Stimulated activated naive CD8-positive, alpha-beta T cell treated with anti-CD3 and anti-CD28 coated beads, Interleukin-15, Interleukin-2, amounts not matched to agents 100 U/mL and 50 U/mL, for 24 hours (primary cell): Measurements from ENCODE around the gene IL19.
"Not testable (repeated sequence)": the region's sequence is repeated elsewhere in the genome, so short reads cannot be mapped to it uniquely, and the experiment has no call there.

ENCODE experiments used
- ATAC-seq: fragments of 150-1000 bp; cut with Tn5 transposase; one replicate; pipeline ENCODE4 v1.10.0; 2021
- DNase-seq: peaks from one replicate; pipeline ENCODE4 v3.0.0; 2021

IL19 gene

DNA sequence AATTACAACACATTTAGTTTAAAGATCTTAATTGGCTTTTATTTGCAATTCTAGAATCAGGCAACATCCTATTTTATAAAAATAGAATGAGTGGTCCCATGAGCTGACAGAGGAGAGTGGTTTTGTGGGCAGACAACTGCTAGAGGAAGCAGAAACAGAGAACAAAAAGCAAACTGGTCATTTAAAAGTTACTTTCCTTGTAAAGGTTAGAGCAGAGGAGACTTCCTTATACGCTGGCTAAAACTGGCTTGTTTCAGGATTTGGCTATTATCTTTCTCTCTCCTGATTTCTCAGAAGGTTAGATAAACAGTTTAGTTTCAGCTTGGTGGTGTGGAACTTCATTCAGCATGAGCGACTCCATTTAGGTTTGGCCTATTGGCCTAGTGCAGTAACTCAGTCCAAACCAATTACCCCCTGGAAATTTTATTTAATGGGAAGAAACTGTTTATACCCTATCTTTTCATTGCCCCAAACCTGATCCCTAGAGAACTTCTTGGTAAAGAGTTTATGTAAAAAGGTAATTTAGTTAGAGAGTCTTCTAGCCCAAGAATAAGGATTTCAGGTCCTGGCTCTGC is 62.6 kb downstream of the IL19 start:
- DNase-seq (no peak), ATAC-seq (no peak)

GRCh38 chr1:206833801-206834200 is 63.2 kb downstream of the IL19 start:
- no peak for DNase-seq
- no peak for ATAC-seq

DNA sequence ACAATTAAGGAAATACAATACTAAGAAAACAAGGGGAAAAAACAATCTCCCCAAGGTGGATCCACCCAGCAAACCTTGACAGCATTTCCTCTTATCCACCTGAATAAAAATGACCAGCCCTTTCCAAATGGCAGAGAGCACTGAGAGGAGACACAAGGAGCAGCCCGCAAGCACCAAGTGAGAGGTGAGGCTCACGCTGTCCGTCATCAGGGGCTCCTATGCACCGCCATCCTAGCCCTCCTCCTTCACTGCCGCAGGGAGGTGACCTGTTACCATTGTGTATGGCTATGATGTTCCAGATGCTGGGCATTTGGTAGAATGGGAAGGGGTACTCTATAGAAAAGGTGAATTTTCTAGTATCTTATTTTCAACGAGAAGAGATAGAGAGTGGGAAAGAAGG is 63.6 kb downstream of the IL19 start:
- DNase-seq (no peak), ATAC-seq (no peak)

DNA sequence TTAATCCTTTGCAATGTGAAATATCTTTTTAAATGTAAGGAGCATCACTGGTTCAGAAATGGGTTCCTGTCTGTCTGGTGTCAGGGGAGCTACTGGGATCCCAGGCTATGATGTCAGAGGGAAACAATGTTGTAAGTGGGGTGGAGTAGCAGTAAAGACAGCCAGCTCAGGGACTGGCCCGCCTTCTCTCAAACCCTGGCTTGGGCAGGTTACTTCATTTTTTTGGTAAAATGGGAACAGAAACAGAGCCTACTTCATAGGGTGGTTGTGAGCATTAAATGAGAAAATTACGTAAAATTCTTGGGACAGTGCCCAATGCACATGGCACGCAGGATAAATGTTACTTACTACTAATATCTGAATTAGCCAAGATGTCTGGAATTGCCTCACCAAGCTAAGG is 64.1 kb downstream of the IL19 start:
- no peak for DNase-seq
- ATAC-seq: no peak

DNA sequence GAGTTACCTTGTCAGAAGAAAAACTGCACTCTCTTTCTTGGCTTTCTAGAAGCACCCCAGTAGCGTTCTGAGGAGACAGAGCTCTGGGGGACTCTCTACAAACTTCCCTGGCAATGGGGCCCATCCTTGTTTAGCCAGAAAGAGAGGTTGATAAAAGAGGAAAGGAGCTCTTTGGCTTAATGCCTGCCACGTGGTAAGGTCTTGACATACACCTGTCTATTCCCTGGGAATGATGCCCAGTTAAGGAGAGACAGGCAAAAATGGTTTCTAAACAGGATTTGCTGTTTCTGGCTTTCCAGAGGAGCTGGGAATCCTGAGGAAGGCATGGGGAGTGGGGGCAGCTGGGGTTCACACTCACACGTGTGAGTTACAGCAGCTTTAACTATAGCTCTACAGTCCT is 64.6 kb downstream of the IL19 start:
- DNase-seq (no peak), ATAC-seq (no peak)

GRCh38 chr1:206836111-206836510 is 65.5 kb downstream of the IL19 start:
- ATAC-seq (no peak), DNase-seq (no peak)

DNA sequence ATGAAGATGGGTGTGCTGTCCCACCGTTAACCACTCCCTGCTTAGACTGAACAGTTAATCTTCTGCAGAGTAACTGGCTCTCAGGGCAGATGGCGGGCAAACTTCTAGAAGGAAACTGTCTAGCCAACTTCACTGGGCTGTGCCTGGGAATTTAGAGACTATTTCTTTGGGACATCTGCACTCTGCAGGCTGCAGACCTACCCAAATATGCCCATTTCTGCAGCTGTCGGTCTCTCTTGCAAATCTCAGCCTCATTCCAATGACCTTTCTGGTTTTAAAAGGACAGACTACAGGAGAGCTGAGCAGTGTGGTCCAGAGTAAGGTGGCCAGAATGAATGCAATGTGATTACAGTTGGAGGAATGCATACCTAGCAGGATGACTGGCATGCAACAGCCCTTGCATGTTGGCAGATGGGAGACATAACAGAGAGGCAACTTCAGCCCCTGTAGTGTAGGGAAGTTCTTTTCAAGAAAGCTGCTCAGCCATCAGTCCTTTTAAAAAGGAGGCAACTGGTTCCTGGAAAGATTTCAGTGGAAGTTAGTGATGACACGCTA is 68.5 kb downstream of the IL19 start:
- no peak for ATAC-seq
- no peak for DNase-seq

DNA sequence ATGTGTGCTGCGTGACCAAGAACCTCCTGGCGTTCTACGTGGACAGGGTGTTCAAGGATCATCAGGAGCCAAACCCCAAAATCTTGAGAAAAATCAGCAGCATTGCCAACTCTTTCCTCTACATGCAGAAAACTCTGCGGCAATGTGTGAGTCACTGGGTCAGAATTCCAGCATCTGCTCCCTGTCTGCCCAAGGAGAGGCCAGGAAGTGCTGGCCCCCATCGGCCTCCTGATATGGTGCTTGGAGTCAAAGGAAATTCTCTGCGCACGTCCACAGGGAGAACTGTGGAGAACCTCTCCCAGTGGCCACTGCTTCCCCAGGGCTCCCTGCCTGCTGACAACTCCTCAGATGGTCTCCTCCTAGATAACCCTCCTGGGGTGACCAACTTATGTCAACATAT is 69.3 kb downstream of the IL19 start:
- DNase-seq (no peak), ATAC-seq (no peak)

DNA sequence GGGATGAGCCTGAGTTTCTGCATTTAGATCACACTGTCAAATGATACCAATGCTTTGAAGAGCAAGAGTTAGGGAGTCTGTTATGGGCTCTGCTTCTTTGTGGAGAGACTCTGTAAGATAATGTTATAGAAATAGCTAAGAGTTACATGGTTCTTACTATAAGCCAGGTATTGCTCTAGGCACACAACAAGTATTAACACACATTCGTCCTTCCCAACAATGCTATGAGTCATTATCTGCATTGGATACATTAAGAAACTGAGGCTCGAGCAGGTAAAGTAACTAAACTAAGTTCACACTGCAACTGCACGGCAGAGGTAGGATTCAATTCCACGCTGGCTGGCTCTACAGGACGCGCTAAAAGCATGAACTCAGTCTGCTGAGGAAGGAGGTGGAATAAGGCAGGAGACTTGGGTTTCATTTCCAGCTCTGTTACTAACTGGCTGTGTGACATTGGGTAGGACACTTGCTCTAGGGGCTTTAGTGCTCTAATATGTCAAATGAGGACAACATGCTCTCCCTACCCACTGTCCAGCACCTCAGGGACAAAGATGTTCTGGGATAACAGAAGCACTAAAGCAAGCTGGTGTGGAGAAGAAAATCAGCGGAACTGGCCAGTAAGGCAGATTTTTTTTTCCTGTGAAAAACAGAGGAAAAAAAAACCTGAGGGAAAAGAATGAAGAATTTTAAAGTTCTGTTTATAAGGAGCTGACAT is 71.2 kb downstream of the IL19 start:
- no peak for ATAC-seq
- DNase-seq: no peak

DNA sequence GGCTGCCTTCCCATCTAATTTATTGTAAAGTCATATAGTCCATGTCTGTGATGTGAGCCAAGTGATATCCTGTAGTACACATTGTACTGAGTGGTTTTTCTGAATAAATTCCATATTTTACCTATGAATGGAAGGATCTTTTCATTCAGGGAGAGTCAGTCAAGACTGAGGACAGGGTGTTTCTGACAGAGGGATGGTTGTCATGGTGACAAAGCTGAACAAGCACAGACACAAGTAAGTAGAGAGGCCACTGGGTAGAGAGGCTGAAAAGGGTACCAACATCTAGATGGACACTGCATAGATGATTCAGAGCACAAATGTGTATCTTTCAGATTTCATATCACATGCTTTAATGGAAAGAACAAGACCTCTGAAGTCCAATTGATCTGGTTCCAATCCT is 72.3 kb downstream of the IL19 start:
- DNase-seq: no peak
- no peak for ATAC-seq

DNA sequence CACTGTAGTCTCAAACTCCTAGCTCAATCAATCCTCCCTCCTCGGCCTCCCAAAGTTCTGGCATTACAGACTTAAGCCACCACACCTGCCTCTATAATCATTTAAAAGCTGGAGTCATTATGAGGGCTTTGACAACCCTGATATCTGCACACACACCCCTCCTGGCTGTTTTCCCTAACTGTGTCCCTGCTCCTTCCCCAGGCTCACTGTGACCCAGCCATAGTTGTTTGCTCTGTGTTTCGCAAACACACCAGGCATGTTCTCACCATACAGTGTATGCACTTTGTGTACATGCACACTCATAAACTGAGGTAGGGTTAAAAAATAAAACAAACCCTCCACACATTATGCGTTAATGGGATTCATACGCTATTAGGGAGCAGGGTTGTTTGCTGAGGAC is 73.1 kb downstream of the IL19 start:
- no peak for DNase-seq
- no peak for ATAC-seq

GRCh38 chr1:206846487-206846886 is 75.9 kb downstream of the IL19 start:
- no peak for ATAC-seq
- DNase-seq: no peak

- ATAC-seq: no peak
- DNase-seq: no peak
These were observed 76.8 kb downstream of the IL19 start for GRCh38 chr1:206847337-206847834.

DNA sequence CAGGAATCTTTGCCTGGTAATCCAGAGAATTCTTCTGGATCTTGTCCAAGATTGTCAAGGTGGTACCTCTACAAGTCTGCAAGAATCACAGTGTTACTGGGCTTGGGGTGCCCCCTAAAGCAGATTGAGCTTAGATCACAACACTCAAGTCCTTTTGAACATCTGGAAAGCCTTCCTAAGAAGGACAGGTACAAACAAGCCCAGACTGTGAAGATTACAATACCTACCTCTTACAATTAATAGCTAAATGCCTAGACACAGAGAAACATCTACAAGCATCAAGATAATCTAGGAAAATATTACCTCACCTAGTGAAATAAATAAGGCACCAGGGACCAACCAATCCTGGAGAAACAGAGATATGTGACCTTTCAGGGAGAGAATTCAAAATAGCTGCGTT is 77.4 kb downstream of the IL19 start:
- DNase-seq (no peak), ATAC-seq (no peak)

- ATAC-seq (no peak), DNase-seq (no peak)
These were observed 79.8 kb downstream of the IL19 start for GRCh38 chr1:206850401-206850800.

DNA sequence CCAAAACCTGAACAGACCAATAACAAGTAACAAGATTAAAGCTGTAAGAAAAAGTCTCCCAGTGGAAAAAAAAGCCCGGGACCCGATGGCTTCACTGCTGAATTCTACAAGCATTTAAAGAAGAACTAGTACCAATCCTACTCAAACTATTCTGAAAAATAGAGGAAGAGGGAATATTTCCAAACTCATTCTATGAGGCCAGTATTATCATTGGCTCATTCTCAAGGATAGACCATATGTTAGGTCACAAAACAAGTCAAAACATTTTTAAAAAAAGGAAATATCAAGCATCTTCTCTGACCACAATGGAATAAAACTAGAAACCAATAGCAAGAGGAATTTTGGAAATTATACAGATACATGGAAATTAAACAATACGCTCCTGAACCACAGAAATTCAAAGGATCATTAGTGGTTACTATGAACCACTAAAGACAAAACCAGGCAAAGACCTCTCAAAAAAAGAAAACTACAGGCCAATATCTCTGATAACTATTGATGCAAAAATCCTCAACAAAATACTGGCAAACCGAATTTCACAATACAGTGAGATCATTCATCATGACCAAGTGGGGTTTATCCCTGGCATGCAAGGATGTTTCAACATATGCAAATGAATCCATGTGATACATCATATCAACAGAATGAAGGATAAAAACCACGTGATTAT is 80.9 kb downstream of the IL19 start:
- DNase-seq (no peak), ATAC-seq (no peak)

DNA sequence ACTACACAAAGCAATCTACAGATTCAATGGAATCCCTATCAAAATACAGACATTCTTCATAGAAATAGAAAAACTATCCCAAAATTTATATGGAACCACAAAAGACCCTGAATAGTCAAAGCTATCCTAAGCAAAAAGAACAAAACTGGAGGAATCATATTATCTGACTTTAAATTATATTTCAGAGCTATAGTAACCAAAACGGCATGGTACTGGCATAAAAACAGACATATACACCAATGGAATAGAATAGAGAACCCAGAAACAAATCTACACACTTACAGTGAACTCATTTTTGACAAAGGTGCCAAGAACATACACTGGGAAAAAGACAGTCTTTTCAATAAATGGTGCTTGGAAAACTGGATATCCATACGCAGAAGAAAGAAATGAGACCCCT is 82.1 kb downstream of the IL19 start:
- not testable (repeated sequence) for DNase-seq, ATAC-seq

DNA sequence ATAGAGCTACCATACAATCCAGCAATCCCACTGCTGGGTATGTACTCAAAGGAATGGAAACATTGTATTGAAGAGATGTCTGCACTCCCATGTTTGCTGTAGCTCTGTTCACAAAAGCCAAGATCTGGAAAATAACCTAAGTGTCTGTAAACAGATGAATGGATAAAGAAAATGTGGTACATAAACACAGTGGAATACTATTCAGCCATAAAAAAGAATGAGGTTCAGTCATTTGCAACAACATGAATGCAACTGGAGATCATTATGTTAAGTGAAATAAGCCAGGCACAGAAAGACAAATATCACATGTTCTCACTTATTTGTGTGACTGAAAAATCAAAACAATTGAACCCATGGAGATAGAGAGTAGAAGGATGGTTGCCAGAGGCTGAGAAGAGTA is 83.1 kb downstream of the IL19 start:
- DNase-seq, ATAC-seq: not testable (repeated sequence)

- no peak for ATAC-seq
- DNase-seq: no peak
These were observed 84.0 kb downstream of the IL19 start for GRCh38 chr1:206854401-206855129.

GRCh38 chr1:206855859-206856258 is 85.3 kb downstream of the IL19 start:
- DNase-seq (no peak), ATAC-seq (no peak)

DNA sequence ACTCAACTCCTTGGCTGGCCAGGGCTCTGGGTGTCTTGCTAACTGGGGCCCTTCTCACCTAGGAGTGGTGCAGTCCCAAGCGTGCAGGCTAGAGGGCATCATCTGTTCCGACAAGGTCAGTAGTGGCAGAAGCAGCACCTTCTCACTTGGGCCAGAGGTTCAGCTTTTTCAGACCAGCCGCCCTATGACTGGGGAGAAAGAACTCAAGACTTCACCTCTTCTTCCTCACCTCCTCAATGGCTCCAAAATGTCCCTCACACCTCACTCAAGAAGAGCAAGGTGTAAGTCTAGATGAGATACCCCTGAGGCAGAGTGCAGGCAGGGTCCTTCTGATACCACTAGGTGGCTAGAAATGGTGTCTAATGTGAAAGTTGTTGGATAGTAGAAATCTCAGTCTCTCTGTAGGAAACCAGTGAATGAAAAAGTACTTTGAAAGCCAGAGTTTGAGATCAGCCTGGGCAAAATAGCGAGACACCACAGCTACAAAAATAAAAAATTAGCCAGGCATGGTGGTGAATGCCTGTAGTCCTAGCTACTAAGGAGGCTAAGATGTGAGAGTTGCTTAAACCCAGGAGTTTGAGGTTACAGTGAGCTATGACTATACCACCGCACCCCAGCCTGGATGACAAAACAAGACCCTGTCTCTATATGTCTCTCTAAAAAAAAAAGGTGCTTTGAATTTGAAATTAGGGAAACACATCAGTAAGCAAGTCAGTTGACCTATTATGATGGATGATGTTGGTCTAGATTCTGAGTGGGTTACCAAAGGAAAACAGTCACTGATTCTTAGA is 86.3 kb downstream of the IL19 start:
- no peak for DNase-seq
- ATAC-seq: peak; percentile 65

GRCh38 chr1:206859082-206859521 is 88.5 kb downstream of the IL19 start:
- DNase-seq (no peak), ATAC-seq (no peak)
